KMS-11 (cell line): ENCODE data around the gene LCP2.

ENCODE experiments used
- H2AFZ ChIP-seq: fragments of 200-600 bp; sonication (generic); 2 replicates; pipeline ENCODE4 v1.6.1; 2016; ENCODE audit warnings: antibody characterized with exemption, mixed run types, low read depth
- H3K27ac ChIP-seq: fragments of 200-600 bp; sonication (generic); 2 replicates; pipeline ENCODE4 v1.6.1; 2016; ENCODE audit warnings: mild to moderate bottlenecking, mixed run types
- H3K27me3 ChIP-seq: fragments of 200-600 bp; sonication (generic); 2 replicates; pipeline ENCODE4 v1.6.1; 2017; ENCODE audit warnings: mild to moderate bottlenecking, low read depth, mixed run types, moderate library complexity; ENCODE audit not compliant: insufficient read depth
- H3K36me3 ChIP-seq: fragments of 200-600 bp; sonication (generic); 2 replicates; pipeline ENCODE4 v1.6.1; 2017; ENCODE audit warnings: mild to moderate bottlenecking, mixed run types; ENCODE audit not compliant: insufficient read depth
- H3K4me1 ChIP-seq: fragments of 200-600 bp; sonication (generic); 2 replicates; pipeline ENCODE4 v1.6.1; 2016; ENCODE audit warnings: mild to moderate bottlenecking, low read depth, mixed run types; ENCODE audit not compliant: poor library complexity, severe bottlenecking
- H3K4me2 ChIP-seq: fragments of 200-600 bp; sonication (generic); 2 replicates; pipeline ENCODE4 v1.7.0; 2016; ENCODE audit warnings: mild to moderate bottlenecking, mixed run types
- H3K4me3 ChIP-seq: fragments of 200-600 bp; sonication (generic); IDR thresholded peaks from 2 replicates; pipeline ENCODE4 v1.6.1; 2017; ENCODE audit warnings: low read depth, low read length, mixed read lengths; ENCODE audit not compliant: insufficient read depth
- H3K79me2 ChIP-seq: fragments of 200-600 bp; sonication (generic); 2 replicates; pipeline ENCODE4 v1.6.1; 2016; ENCODE audit warnings: low read depth, mixed run types; ENCODE audit not compliant: insufficient read depth
- H3K9ac ChIP-seq: fragments of 200-600 bp; sonication (generic); 2 replicates; pipeline ENCODE4 v1.6.1; 2016; ENCODE audit warnings: mild to moderate bottlenecking, mixed run types
- H4K20me1 ChIP-seq: fragments of 200-600 bp; sonication (generic); 2 replicates; pipeline ENCODE4 v1.6.1; 2016; ENCODE audit warnings: mild to moderate bottlenecking, mixed run types; ENCODE audit not compliant: insufficient read depth
- CTCF ChIP-seq: fragments of 200-600 bp; sonication (generic); conservative IDR thresholded peaks from 2 replicates; pipeline ENCODE4 v1.6.1; 2017; ENCODE audit warnings: low read depth, mild to moderate bottlenecking, antibody characterized with exemption, low read length, moderate library complexity, mixed read lengths

Gene LCP2

DNA sequence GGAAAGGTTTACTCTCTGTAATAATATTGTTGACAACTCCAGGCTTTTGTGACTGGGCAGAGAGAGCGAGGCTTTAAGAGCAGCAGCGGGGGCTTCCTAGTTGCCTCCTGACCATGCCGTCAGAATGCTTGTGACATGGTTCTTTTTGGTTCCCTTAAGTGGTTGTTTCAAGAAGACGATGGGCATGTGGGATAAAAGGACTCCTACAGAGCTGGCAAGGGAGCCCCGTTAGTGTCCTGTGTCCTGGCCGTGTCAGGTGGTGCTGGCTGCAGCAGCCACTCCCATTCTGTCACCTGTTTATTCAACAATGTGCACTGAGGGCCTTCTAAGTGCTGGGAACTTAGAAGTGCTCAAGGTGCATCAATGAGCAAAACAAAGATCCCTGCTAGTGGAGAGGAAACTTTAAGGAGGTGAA lies 19.7 kb downstream of the LCP2 start:
- H3K27me3 ChIP-seq = no peaks in the 10 kb centered on the region
- H3K4me3 ChIP-seq = no peak overlapping the region
- H3K79me2 ChIP-seq = no peaks in the 10 kb centered on the region
- H3K27ac ChIP-seq = no peak overlapping the region
- H3K36me3 ChIP-seq = no peaks in the 10 kb centered on the region
- no peak overlapping the region for H3K4me2 ChIP-seq
- H3K4me1 ChIP-seq = no peaks in the 10 kb centered on the region
- no peaks in the 10 kb centered on the region for H4K20me1 ChIP-seq
- H2AFZ ChIP-seq = no peak overlapping the region
- no peak for TF ChIP-seq CTCF
- H3K9ac ChIP-seq = no peak overlapping the region

GRCh38 chr5:170276140-170276539 lies 21.4 kb downstream of the LCP2 start:
- no peak overlapping the region for H3K9ac ChIP-seq

GRCh38 chr5:170275376-170275994 lies 22.1 kb downstream of the LCP2 start:
- Histone ChIP-seq H3K36me3 (no peaks in the 10 kb centered on the region), H3K4me2 (no peak overlapping the region), H3K79me2 (no peaks in the 10 kb centered on the region), H3K27ac (no peak overlapping the region), H2AFZ (no peak overlapping the region), H3K9ac (no peak overlapping the region), H4K20me1 (no peaks in the 10 kb centered on the region), H3K4me1 (no peaks in the 10 kb centered on the region), H3K4me3 (no peak overlapping the region), H3K27me3 (no peaks in the 10 kb centered on the region)
- no peak for TF ChIP-seq CTCF

More at GRCh38 chr5:170276140-170276539, 21.4 kb downstream of the LCP2 start:
- H3K27ac ChIP-seq = no peak overlapping the region
- no peak for TF ChIP-seq CTCF
- H3K4me1 ChIP-seq = no peaks in the 10 kb centered on the region
- no peak overlapping the region for H2AFZ ChIP-seq
- no peak overlapping the region for H3K4me3 ChIP-seq
- H3K79me2 ChIP-seq = no peaks in the 10 kb centered on the region
- no peak overlapping the region for H3K4me2 ChIP-seq
- H4K20me1 ChIP-seq = no peaks in the 10 kb centered on the region
- no peaks in the 10 kb centered on the region for H3K27me3 ChIP-seq
- H3K36me3 ChIP-seq = no peaks in the 10 kb centered on the region

- Histone ChIP-seq H3K9ac (no peak overlapping the region), H3K4me1 (no peaks in the 10 kb centered on the region), H3K4me2 (no peak overlapping the region), H3K79me2 (no peaks in the 10 kb centered on the region), H3K4me3 (no peak overlapping the region), H3K27ac (no peak overlapping the region), H2AFZ (no peak overlapping the region), H3K27me3 (no peaks in the 10 kb centered on the region), H4K20me1 (no peaks in the 10 kb centered on the region), H3K36me3 (no peaks in the 10 kb centered on the region)
- TF ChIP-seq CTCF = no peak
Observed at GRCh38 chr5:170273968-170274710, 23.4 kb downstream of the LCP2 start.
